HG02973 (cell line): ENCODE data around the gene SLC1A4.
"Not testable (repeated sequence)": the region's sequence is repeated elsewhere in the genome, so short reads cannot be mapped to it uniquely, and the experiment has no call there.

Experiments
- ATAC-seq: cut with Tn5 transposase; IDR thresholded peaks from one replicate; pipeline ENCODE4 v1.9.1; 2021; ENCODE audit warnings: moderate library complexity; ENCODE audit not compliant: unreplicated experiment

Gene SLC1A4

GRCh38 chr2:65025453-65026123 is 36.4 kb downstream of the SLC1A4 start:
- ATAC-seq: no peak

GRCh38 chr2:65026154-65026553 is 37.0 kb downstream of the SLC1A4 start:
- ATAC-seq: no peak

GRCh38 chr2:65026704-65027464 is 37.7 kb downstream of the SLC1A4 start:
- no peak for ATAC-seq

- no peak for ATAC-seq
These were observed 38.5 kb downstream of the SLC1A4 start for GRCh38 chr2:65027616-65028244.

GRCh38 chr2:65030476-65031332 is 41.5 kb downstream of the SLC1A4 start:
- ATAC-seq: no peak

GRCh38 chr2:65031341-65032018 is 42.3 kb downstream of the SLC1A4 start:
- ATAC-seq: no peak

- no peak for ATAC-seq
These were observed 43.1 kb downstream of the SLC1A4 start for GRCh38 chr2:65032019-65032975.

GRCh38 chr2:65033178-65033577 is 44.0 kb downstream of the SLC1A4 start:
- no peak for ATAC-seq

- not testable (repeated sequence) for ATAC-seq
These were observed 44.5 kb downstream of the SLC1A4 start for GRCh38 chr2:65033667-65034066.

- ATAC-seq: no peak
These were observed 46.2 kb downstream of the SLC1A4 start for GRCh38 chr2:65035351-65035943.

- ATAC-seq: no peak
These were observed 48.0 kb downstream of the SLC1A4 start for GRCh38 chr2:65037178-65037577.

GRCh38 chr2:65039640-65040039 is 50.4 kb downstream of the SLC1A4 start:
- no peak for ATAC-seq

GRCh38 chr2:65040400-65041261 is 51.4 kb downstream of the SLC1A4 start:
- ATAC-seq: peak; percentile 60

- ATAC-seq: no peak
These were observed 53.8 kb downstream of the SLC1A4 start for GRCh38 chr2:65043001-65043400.

GRCh38 chr2:65044097-65044735 is 55.0 kb downstream of the SLC1A4 start:
- no peak for ATAC-seq

GRCh38 chr2:65045651-65046050 is 56.5 kb downstream of the SLC1A4 start:
- ATAC-seq: no peak

GRCh38 chr2:65046633-65047407 is 57.6 kb downstream of the SLC1A4 start:
- ATAC-seq: no peak
